Liver (tissue), 3 donors: ENCODE data around the gene GRIN2A.

Source experiments
- GABPA ChIP-seq, 2 donors: IDR thresholded peaks in 1 of 2; conservative IDR thresholded peaks in 1 of 2; 2 replicates each; pipeline ENCODE4 v1.6.1; 2016; ENCODE audit warnings: antibody characterized with exemption in 2 of 2, mild to moderate bottlenecking in 1 of 2, moderate library complexity in 1 of 2
- RAD21 ChIP-seq, 2 donors: IDR thresholded peaks; 2 replicates each; pipeline ENCODE4 v1.6.1; 2016; ENCODE audit warnings: antibody characterized with exemption in 2 of 2, mild to moderate bottlenecking in 2 of 2
- SP1 ChIP-seq: IDR thresholded peaks from 2 replicates; pipeline ENCODE4 v1.6.1; 2018; ENCODE audit warnings: antibody characterized with exemption, mild to moderate bottlenecking
- YY1 ChIP-seq: IDR thresholded peaks from 2 replicates; pipeline ENCODE4 v1.6.1; 2016; ENCODE audit warnings: antibody characterized with exemption, mild to moderate bottlenecking
- TF ChIP-seq, protein P1 (sequence below): fragments of 150-350 bp; IDR thresholded peaks from 2 replicates; pipeline ENCODE4 v1.5.1; 2017; ENCODE audit warnings: improper control_type of control experiment, low read depth, low read length; ENCODE audit not compliant: missing input control
- TF ChIP-seq, protein P2 (sequence below): IDR thresholded peaks from 2 replicates; pipeline ENCODE4 v1.6.1; 2016; ENCODE audit warnings: antibody characterized with exemption
- TF ChIP-seq, protein P3 (sequence below): IDR thresholded peaks from 2 replicates; pipeline ENCODE4 v1.6.1; 2016; ENCODE audit warnings: antibody characterized with exemption, mild to moderate bottlenecking
- donor health status: healthy.
- donor health status: healthy.

DNA sequence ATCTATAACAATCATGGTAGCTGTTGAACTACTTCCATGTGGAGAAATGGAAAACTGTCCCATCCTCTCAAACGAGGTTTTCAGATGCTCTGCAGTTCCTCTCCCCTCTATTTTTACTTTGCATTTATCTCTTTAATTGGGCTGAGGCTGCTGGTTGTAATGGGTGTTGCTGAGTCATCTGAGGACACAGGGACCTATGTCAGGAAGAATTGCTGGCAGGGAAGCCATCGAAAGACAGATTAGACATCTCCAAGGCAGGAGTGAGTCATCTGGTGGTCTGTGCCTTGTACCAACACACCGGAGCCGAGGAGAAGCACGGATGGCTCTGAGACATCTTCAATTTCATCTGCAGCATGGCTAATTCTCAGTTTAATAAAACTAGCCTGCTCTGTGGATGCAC lies 394.5 kb downstream of the GRIN2A start:
- TF ChIP-seq, protein P1, sequence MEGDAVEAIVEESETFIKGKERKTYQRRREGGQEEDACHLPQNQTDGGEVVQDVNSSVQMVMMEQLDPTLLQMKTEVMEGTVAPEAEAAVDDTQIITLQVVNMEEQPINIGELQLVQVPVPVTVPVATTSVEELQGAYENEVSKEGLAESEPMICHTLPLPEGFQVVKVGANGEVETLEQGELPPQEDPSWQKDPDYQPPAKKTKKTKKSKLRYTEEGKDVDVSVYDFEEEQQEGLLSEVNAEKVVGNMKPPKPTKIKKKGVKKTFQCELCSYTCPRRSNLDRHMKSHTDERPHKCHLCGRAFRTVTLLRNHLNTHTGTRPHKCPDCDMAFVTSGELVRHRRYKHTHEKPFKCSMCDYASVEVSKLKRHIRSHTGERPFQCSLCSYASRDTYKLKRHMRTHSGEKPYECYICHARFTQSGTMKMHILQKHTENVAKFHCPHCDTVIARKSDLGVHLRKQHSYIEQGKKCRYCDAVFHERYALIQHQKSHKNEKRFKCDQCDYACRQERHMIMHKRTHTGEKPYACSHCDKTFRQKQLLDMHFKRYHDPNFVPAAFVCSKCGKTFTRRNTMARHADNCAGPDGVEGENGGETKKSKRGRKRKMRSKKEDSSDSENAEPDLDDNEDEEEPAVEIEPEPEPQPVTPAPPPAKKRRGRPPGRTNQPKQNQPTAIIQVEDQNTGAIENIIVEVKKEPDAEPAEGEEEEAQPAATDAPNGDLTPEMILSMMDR, result no peak
- TF ChIP-seq RAD21 (IDR thresholded peaks at IDR 0.05) (no peak), SP1 (no peak), GABPA (IDR thresholded peaks at IDR 0.05 in 1 of 2, conservative IDR thresholded peaks at IDR 0.05 in 1 of 2) (no peak), YY1 (no peak)
- TF ChIP-seq, protein P2, sequence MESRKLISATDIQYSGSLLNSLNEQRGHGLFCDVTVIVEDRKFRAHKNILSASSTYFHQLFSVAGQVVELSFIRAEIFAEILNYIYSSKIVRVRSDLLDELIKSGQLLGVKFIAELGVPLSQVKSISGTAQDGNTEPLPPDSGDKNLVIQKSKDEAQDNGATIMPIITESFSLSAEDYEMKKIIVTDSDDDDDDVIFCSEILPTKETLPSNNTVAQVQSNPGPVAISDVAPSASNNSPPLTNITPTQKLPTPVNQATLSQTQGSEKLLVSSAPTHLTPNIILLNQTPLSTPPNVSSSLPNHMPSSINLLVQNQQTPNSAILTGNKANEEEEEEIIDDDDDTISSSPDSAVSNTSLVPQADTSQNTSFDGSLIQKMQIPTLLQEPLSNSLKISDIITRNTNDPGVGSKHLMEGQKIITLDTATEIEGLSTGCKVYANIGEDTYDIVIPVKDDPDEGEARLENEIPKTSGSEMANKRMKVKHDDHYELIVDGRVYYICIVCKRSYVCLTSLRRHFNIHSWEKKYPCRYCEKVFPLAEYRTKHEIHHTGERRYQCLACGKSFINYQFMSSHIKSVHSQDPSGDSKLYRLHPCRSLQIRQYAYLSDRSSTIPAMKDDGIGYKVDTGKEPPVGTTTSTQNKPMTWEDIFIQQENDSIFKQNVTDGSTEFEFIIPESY, result no peak
- TF ChIP-seq, protein P3, sequence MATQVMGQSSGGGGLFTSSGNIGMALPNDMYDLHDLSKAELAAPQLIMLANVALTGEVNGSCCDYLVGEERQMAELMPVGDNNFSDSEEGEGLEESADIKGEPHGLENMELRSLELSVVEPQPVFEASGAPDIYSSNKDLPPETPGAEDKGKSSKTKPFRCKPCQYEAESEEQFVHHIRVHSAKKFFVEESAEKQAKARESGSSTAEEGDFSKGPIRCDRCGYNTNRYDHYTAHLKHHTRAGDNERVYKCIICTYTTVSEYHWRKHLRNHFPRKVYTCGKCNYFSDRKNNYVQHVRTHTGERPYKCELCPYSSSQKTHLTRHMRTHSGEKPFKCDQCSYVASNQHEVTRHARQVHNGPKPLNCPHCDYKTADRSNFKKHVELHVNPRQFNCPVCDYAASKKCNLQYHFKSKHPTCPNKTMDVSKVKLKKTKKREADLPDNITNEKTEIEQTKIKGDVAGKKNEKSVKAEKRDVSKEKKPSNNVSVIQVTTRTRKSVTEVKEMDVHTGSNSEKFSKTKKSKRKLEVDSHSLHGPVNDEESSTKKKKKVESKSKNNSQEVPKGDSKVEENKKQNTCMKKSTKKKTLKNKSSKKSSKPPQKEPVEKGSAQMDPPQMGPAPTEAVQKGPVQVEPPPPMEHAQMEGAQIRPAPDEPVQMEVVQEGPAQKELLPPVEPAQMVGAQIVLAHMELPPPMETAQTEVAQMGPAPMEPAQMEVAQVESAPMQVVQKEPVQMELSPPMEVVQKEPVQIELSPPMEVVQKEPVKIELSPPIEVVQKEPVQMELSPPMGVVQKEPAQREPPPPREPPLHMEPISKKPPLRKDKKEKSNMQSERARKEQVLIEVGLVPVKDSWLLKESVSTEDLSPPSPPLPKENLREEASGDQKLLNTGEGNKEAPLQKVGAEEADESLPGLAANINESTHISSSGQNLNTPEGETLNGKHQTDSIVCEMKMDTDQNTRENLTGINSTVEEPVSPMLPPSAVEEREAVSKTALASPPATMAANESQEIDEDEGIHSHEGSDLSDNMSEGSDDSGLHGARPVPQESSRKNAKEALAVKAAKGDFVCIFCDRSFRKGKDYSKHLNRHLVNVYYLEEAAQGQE, result no peak
